ENCODE results near the gene ARMC9.
A peak's percentile ranks its signal among the peaks of the same experiment; 100 is the strongest.

DNA sequence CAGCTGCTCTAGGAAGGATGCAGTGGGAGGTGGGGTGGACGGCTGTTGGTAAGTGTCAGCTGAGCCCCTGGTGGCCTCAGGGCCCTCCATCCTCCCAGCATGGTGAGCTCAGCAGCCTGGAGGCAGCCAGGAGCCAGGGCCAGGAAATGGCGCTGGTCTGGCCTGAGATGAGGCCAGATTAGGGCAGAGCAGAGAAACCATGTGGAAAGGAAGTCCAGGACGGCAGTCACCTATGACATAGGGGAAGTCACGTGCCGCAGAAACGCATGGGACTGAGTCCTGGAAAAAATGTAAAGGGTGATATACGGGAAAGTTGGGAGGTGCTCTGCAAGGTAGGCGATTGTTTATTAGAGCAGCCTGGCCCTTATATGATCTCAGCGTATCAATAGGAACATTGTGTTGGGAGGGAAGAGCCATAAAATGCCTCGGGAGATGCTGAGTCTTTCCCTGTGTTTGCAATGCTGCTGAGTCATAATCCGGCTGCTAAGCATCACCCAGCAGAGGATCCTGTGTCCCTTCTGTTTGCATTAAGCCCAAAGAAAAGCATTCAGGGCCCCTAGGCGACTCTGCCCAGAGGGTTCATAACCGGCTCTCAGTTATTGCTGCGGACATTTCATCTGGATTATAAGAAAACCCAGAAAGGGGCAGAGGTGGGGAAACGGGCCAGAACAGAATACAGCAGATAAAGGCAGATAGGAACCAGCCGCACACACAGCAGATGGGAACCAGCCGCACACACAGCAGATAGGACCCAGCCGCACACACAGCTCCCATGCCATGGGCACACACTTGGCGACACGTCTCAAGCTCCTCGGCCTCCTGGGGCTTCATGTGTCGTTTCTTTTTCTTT is 166.8 kb downstream of the ARMC9 start:
- TF ChIP-seq ATF3 (CRISPR knock-in tag; IDR thresholded peaks at IDR 0.05) (peak; percentile 50), SMAD1 (CRISPR knock-in tag; IDR thresholded peaks at IDR 0.05; ENCODE audit: borderline replicate concordance, low read depth) (no peak), ZNF607 (CRISPR knock-in tag; IDR thresholded peaks at IDR 0.05; ENCODE audit: borderline replicate concordance) (no peak), ZNF263 (CRISPR knock-in tag; IDR thresholded peaks at IDR 0.05) (no peak), CBX1 (IDR thresholded peaks at IDR 0.05; ENCODE audit: low read depth) (no peak), HMG20B (CRISPR knock-in tag; conservative IDR thresholded peaks at IDR 0.05) (no peak), SNRNP70 (IDR thresholded peaks at IDR 0.05; ENCODE audit: low read depth, low read length) (no peak), ATF2 (CRISPR knock-in tag; IDR thresholded peaks at IDR 0.05) (no peak), REL (CRISPR knock-in tag; conservative IDR thresholded peaks at IDR 0.05) (no peak), CHD2 (IDR thresholded peaks at IDR 0.05; ENCODE audit: low read depth, low read length) (no peak), ELF4 (CRISPR knock-in tag; IDR thresholded peaks at IDR 0.05; ENCODE audit: borderline replicate concordance) (no peak)
- TF ChIP-seq, protein P1, sequence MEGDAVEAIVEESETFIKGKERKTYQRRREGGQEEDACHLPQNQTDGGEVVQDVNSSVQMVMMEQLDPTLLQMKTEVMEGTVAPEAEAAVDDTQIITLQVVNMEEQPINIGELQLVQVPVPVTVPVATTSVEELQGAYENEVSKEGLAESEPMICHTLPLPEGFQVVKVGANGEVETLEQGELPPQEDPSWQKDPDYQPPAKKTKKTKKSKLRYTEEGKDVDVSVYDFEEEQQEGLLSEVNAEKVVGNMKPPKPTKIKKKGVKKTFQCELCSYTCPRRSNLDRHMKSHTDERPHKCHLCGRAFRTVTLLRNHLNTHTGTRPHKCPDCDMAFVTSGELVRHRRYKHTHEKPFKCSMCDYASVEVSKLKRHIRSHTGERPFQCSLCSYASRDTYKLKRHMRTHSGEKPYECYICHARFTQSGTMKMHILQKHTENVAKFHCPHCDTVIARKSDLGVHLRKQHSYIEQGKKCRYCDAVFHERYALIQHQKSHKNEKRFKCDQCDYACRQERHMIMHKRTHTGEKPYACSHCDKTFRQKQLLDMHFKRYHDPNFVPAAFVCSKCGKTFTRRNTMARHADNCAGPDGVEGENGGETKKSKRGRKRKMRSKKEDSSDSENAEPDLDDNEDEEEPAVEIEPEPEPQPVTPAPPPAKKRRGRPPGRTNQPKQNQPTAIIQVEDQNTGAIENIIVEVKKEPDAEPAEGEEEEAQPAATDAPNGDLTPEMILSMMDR (CRISPR knock-in tag; IDR thresholded peaks at IDR 0.05), result 0 out of 2 replicates have a peak, but pooled peaks have one; percentile 3

Measured in HepG2 (cell line).